KMS-11 (cell line): Measurements from ENCODE around the gene ALG6.
"Not testable (repeated sequence)": the region's sequence is repeated elsewhere in the genome, so short reads cannot be mapped to it uniquely, and the experiment has no call there.

Source experiments
- H2AFZ ChIP-seq: fragments of 200-600 bp; sonication (generic); 2 replicates; pipeline ENCODE4 v1.6.1; 2016; ENCODE audit warnings: antibody characterized with exemption, mixed run types, low read depth
- H3K27ac ChIP-seq: fragments of 200-600 bp; sonication (generic); 2 replicates; pipeline ENCODE4 v1.6.1; 2016; ENCODE audit warnings: mild to moderate bottlenecking, mixed run types
- H3K27me3 ChIP-seq: fragments of 200-600 bp; sonication (generic); 2 replicates; pipeline ENCODE4 v1.6.1; 2017; ENCODE audit warnings: mild to moderate bottlenecking, low read depth, mixed run types, moderate library complexity; ENCODE audit not compliant: insufficient read depth
- H3K36me3 ChIP-seq: fragments of 200-600 bp; sonication (generic); 2 replicates; pipeline ENCODE4 v1.6.1; 2017; ENCODE audit warnings: mild to moderate bottlenecking, mixed run types; ENCODE audit not compliant: insufficient read depth
- H3K4me1 ChIP-seq: fragments of 200-600 bp; sonication (generic); 2 replicates; pipeline ENCODE4 v1.6.1; 2016; ENCODE audit warnings: mild to moderate bottlenecking, low read depth, mixed run types; ENCODE audit not compliant: poor library complexity, severe bottlenecking
- H3K4me2 ChIP-seq: fragments of 200-600 bp; sonication (generic); 2 replicates; pipeline ENCODE4 v1.7.0; 2016; ENCODE audit warnings: mild to moderate bottlenecking, mixed run types
- H3K4me3 ChIP-seq: fragments of 200-600 bp; sonication (generic); IDR thresholded peaks from 2 replicates; pipeline ENCODE4 v1.6.1; 2017; ENCODE audit warnings: low read depth, low read length, mixed read lengths; ENCODE audit not compliant: insufficient read depth
- H3K79me2 ChIP-seq: fragments of 200-600 bp; sonication (generic); 2 replicates; pipeline ENCODE4 v1.6.1; 2016; ENCODE audit warnings: low read depth, mixed run types; ENCODE audit not compliant: insufficient read depth
- H3K9ac ChIP-seq: fragments of 200-600 bp; sonication (generic); 2 replicates; pipeline ENCODE4 v1.6.1; 2016; ENCODE audit warnings: mild to moderate bottlenecking, mixed run types
- H4K20me1 ChIP-seq: fragments of 200-600 bp; sonication (generic); 2 replicates; pipeline ENCODE4 v1.6.1; 2016; ENCODE audit warnings: mild to moderate bottlenecking, mixed run types; ENCODE audit not compliant: insufficient read depth
- CTCF ChIP-seq: fragments of 200-600 bp; sonication (generic); conservative IDR thresholded peaks from 2 replicates; pipeline ENCODE4 v1.6.1; 2017; ENCODE audit warnings: low read depth, mild to moderate bottlenecking, antibody characterized with exemption, low read length, moderate library complexity, mixed read lengths

The ALG6 gene

GRCh38 chr1:63411066-63411465 is 43.6 kb downstream of the ALG6 start:
- Histone ChIP-seq H3K79me2 (no peaks in the 10 kb centered on the region), H3K9ac (no peak overlapping the region), H3K4me3 (no peak overlapping the region), H4K20me1 (no peaks in the 10 kb centered on the region), H3K4me2 (no peak overlapping the region), H2AFZ (no peak overlapping the region), H3K36me3 (no peaks in the 10 kb centered on the region; the same call in 1 of the 2 replicates), H3K4me1 (no peaks in the 10 kb centered on the region), H3K27me3 (no peaks in the 10 kb centered on the region), H3K27ac (no peak overlapping the region)
- no peak for TF ChIP-seq CTCF

GRCh38 chr1:63413394-63413793 is 46.0 kb downstream of the ALG6 start:
- no peaks in the 10 kb centered on the region; the same call in 1 of the 2 replicates for H3K36me3 ChIP-seq
- TF ChIP-seq CTCF = no peak
- no peak overlapping the region for H3K27ac ChIP-seq
- no peak overlapping the region for H3K4me3 ChIP-seq
- H3K27me3 ChIP-seq = no peaks in the 10 kb centered on the region
- H3K4me1 ChIP-seq = no peaks in the 10 kb centered on the region
- no peak overlapping the region for H3K4me2 ChIP-seq
- H3K79me2 ChIP-seq = no peaks in the 10 kb centered on the region
- no peak overlapping the region for H3K9ac ChIP-seq
- no peak overlapping the region for H2AFZ ChIP-seq
- H4K20me1 ChIP-seq = no peaks in the 10 kb centered on the region

GRCh38 chr1:63414691-63415365 is 47.4 kb downstream of the ALG6 start:
- Histone ChIP-seq H3K79me2 (no peaks in the 10 kb centered on the region), H3K4me1 (no peaks in the 10 kb centered on the region), H4K20me1 (no peaks in the 10 kb centered on the region), H3K27ac (no peak overlapping the region), H3K4me3 (no peak overlapping the region), H3K9ac (no peak overlapping the region), H3K4me2 (no peak overlapping the region), H3K27me3 (no peaks in the 10 kb centered on the region), H2AFZ (no peak overlapping the region), H3K36me3 (no peaks in the 10 kb centered on the region; the same call in 1 of the 2 replicates)
- TF ChIP-seq CTCF = no peak

- H3K4me1 ChIP-seq = no peaks in the 10 kb centered on the region
- no peaks in the 10 kb centered on the region for H3K36me3 ChIP-seq
- H3K4me2 ChIP-seq = no peak overlapping the region
- H3K27me3 ChIP-seq = no peaks in the 10 kb centered on the region
- no peak overlapping the region for H3K9ac ChIP-seq
- no peak overlapping the region for H3K27ac ChIP-seq
- TF ChIP-seq CTCF = no peak
- H2AFZ ChIP-seq = no peak overlapping the region
- H3K79me2 ChIP-seq = no peaks in the 10 kb centered on the region
- H3K4me3 ChIP-seq = no peak overlapping the region
- no peaks in the 10 kb centered on the region for H4K20me1 ChIP-seq
These were observed 50.7 kb downstream of the ALG6 start for GRCh38 chr1:63418101-63418500.

GRCh38 chr1:63420746-63421145 is 53.3 kb downstream of the ALG6 start:
- not testable (repeated sequence) for H4K20me1 ChIP-seq, H3K36me3 ChIP-seq, H3K27ac ChIP-seq, H3K27me3 ChIP-seq, H3K4me3 ChIP-seq, H3K79me2 ChIP-seq, H3K4me1 ChIP-seq, H2AFZ ChIP-seq, H3K4me2 ChIP-seq, H3K9ac ChIP-seq
